ENCODE measurements around the gene ZNRF3.
"Not testable (repeated sequence)": the region's sequence is repeated elsewhere in the genome, so short reads cannot be mapped to it uniquely, and the experiment has no call there.

ZNRF3 gene

GRCh38 chr22:28989484-28989883 lies 106.1 kb downstream of the ZNRF3 start:
- DNase-seq, result no peak

- no peak for DNase-seq
These were observed 106.5 kb downstream of the ZNRF3 start for GRCh38 chr22:28989912-28990311.

- no peak for DNase-seq
These were observed 109.4 kb downstream of the ZNRF3 start for GRCh38 chr22:28992565-28993356.

- no peak for DNase-seq
These were observed 111.2 kb downstream of the ZNRF3 start for GRCh38 chr22:28994522-28994921.

GRCh38 chr22:28995551-28995950 lies 112.2 kb downstream of the ZNRF3 start:
- DNase-seq, result no peak

- DNase-seq, result no peak
These were observed 114.0 kb downstream of the ZNRF3 start for GRCh38 chr22:28997342-28997741.

- DNase-seq, result no peak
These were observed 115.3 kb downstream of the ZNRF3 start for GRCh38 chr22:28998681-28999080.

GRCh38 chr22:28999510-28999909 lies 116.1 kb downstream of the ZNRF3 start:
- no peak for DNase-seq

- DNase-seq, result no peak
These were observed 116.7 kb downstream of the ZNRF3 start for GRCh38 chr22:28999919-29000556.

- DNase-seq, result no peak
These were observed 117.3 kb downstream of the ZNRF3 start for GRCh38 chr22:29000641-29001040.

- DNase-seq, result no peak
These were observed 119.2 kb downstream of the ZNRF3 start for GRCh38 chr22:29002603-29003002.

GRCh38 chr22:29003552-29003951 lies 120.2 kb downstream of the ZNRF3 start:
- DNase-seq, result no peak

- DNase-seq, result no peak
These were observed 120.7 kb downstream of the ZNRF3 start for GRCh38 chr22:29003975-29004646.

GRCh38 chr22:29004647-29005371 lies 121.4 kb downstream of the ZNRF3 start:
- no peak for DNase-seq

GRCh38 chr22:29005754-29006153 lies 122.4 kb downstream of the ZNRF3 start:
- DNase-seq, result not testable (repeated sequence)

GRCh38 chr22:29006346-29006745 lies 123.0 kb downstream of the ZNRF3 start:
- no peak for DNase-seq

GRCh38 chr22:29009148-29009547 lies 125.8 kb downstream of the ZNRF3 start:
- no peak for DNase-seq

- DNase-seq, result no peak
These were observed 128.1 kb downstream of the ZNRF3 start for GRCh38 chr22:29011240-29012100.

- no peak for DNase-seq
These were observed 128.7 kb downstream of the ZNRF3 start for GRCh38 chr22:29012101-29012433.

- DNase-seq, result no peak
These were observed 129.6 kb downstream of the ZNRF3 start for GRCh38 chr22:29012952-29013351.

- no peak for DNase-seq
These were observed 130.9 kb downstream of the ZNRF3 start for GRCh38 chr22:29014293-29014692.

GRCh38 chr22:29014773-29015172 lies 131.4 kb downstream of the ZNRF3 start:
- no peak for DNase-seq

All from NK-92 treated with Interleukin-12 subunit alpha and Interleukin-12 subunit beta, amount 100 ng/mL, for 24 hours (cell line).